Measurements from ENCODE around the gene THUMPD1. TPM values are rescaled to one million over a fixed set of nuclear protein-coding genes. Genes with fewer than 3 reads are reported as not detected.

The THUMPD1 gene
- total and polyA plus RNA-seq, 2 of the 4 experiments (the other 2 are of a cell fraction), result 34.5 to 109 TPM

DNA sequence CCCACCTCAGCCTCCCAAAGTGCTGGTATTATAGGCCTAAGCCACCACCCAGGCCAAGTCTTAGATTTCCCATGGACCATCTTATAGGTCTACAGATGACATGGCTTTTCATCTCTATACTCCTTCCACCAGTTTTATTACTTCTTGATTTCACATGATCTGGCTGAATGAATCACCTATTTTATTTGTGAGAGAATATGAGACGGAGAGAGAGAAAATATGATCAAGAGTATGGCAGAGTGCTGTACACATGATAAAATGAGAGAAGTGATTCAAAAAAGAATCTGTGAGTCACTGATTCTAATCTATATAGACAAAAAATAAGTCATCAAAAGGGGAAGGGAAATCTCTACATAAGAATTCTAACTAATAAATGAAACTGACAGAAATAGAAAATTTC lies 57.8 kb downstream of the THUMPD1 start:
- WGBS, 2 experiments (ENCODE audit: extremely low coverage in 2 of 2, insufficient read length in 1 of 2), result no CpG with 5 or more reads among the region's 1 CpG
- Histone ChIP-seq H3K36me3 (ENCODE audit: control insufficient read depth, insufficient read depth, low read length) (no peaks in the 10 kb centered on the region), H3K9ac (ENCODE audit: low read depth, low read length) (no peak overlapping the region), H3K4me2 (ENCODE audit: low read depth, low read length) (no peak overlapping the region), H2BK20ac (ENCODE audit: low read depth, low read length) (no peak overlapping the region), H3K4me1 (ENCODE audit: control insufficient read depth, insufficient read depth, low read length) (no peaks in the 10 kb centered on the region), H2BK120ac (ENCODE audit: low read depth, low read length) (no peak overlapping the region), H4K91ac (ENCODE audit: insufficient read depth, low read depth, low read length) (no peak overlapping the region), H3K27me3 (ENCODE audit: control insufficient read depth, insufficient read depth, low read length) (no peaks in the 10 kb centered on the region), H3K14ac (replicated peaks; ENCODE audit: low read depth, low read length) (no peak overlapping the region), H3K4me3 (ENCODE audit: insufficient read depth, low read depth, low read length) (no peak overlapping the region), H4K8ac (ENCODE audit: low read depth in 2 of 2, low read length in 2 of 2) (no peak overlapping the region), H3K23ac (ENCODE audit: low read depth, low read length) (no peak overlapping the region), H2BK15ac (ENCODE audit: low read depth, low read length) (no peak overlapping the region), H2AFZ (replicated peaks; ENCODE audit: low read length, poor library complexity) (no peak overlapping the region), H2AK9ac (replicated peaks; ENCODE audit: low read depth, low read length, poor library complexity) (no peak overlapping the region), H3K27ac (ENCODE audit: insufficient read depth, low read length) (no peak overlapping the region), H3K9me1 (ENCODE audit: insufficient read depth, low read length) (no peaks in the 10 kb centered on the region), H3K4ac (ENCODE audit: low read depth, low read length) (no peak overlapping the region), H3K9me3 (ENCODE audit: control insufficient read depth, insufficient read depth, low read length) (no peaks in the 10 kb centered on the region), H4K5ac (ENCODE audit: low read depth, low read length) (no peak overlapping the region), H3K79me1 (ENCODE audit: low read depth in 1 of 2, low read length in 2 of 2) (no peaks in the 10 kb centered on the region), H2AK5ac (ENCODE audit: low read depth, low read length) (no peak overlapping the region), H2BK5ac (ENCODE audit: low read depth, low read length, poor library complexity, severe bottlenecking) (no peak overlapping the region), H3K56ac (ENCODE audit: extremely low read depth, insufficient read depth, low read length) (no peak overlapping the region), H4K20me1 (ENCODE audit: insufficient read depth, low read length) (no peaks in the 10 kb centered on the region), H3K18ac (ENCODE audit: low read depth, low read length) (no peak overlapping the region)
- ATAC-seq (ENCODE audit: low read depth), result no peak
- no peak for TF ChIP-seq CHD1 (IDR thresholded peaks at IDR 0.05; ENCODE audit: low read depth, low read length)
- TF ChIP-seq RAD21 (IDR thresholded peaks at IDR 0.05; ENCODE audit: low read length), result no peak
- TF ChIP-seq MAFK (IDR thresholded peaks at IDR 0.05; ENCODE audit: low read depth, low read length), result no peak
- no peak for TF ChIP-seq MAZ (IDR thresholded peaks at IDR 0.05; ENCODE audit: borderline replicate concordance, low read depth, low read length)
- TF ChIP-seq RFX5 (IDR thresholded peaks at IDR 0.05; ENCODE audit: low read depth, low read length), result no peak
- TF ChIP-seq BHLHE40 (IDR thresholded peaks at IDR 0.05; ENCODE audit: low read depth, low read length), result no peak
- no peak for TF ChIP-seq CTCF (conservative IDR thresholded peaks at IDR 0.05; ENCODE audit: low read depth, low read length)
- no peak for TF ChIP-seq NFE2L2 (IDR thresholded peaks at IDR 0.05; ENCODE audit: low read depth, low read length)
- TF ChIP-seq SMC3 (IDR thresholded peaks at IDR 0.05; ENCODE audit: low read depth, low read length), result no peak
- TF ChIP-seq USF2 (IDR thresholded peaks at IDR 0.05; ENCODE audit: low read depth, low read length), result no peak
- TF ChIP-seq CEBPB (IDR thresholded peaks at IDR 0.05; ENCODE audit: low read depth, low read length), result no peak
- no peak for TF ChIP-seq RCOR1 (IDR thresholded peaks at IDR 0.05; ENCODE audit: insufficient replicate concordance, low read length)
- no peak for TF ChIP-seq POLR2A (IDR thresholded peaks at IDR 0.05; ENCODE audit: low read depth, low read length)
- no TSS peak for BruUV-seq (replicated peaks)
- no peak for DNase-seq
- dilution Hi-C loops (cut with HindIII; ENCODE audit: low sequenced_read_pairs, unreplicated experiment) (no loop called here), in situ Hi-C loops (cut with MboI; ENCODE audit: low sequenced_read_pairs) (no loop called here), intact Hi-C loops (cut with micrococcal nuclease) (no loop called here)
- CTCF ChIA-PET, result no interaction called here
- POLR2A ChIA-PET (ENCODE audit: unreplicated experiment), result no interaction called here
